Umbilical cord (tissue), 2 donors: ENCODE data around the gene HOXD8. TPM values are rescaled to one million over a fixed set of nuclear protein-coding genes. Genes with fewer than 3 reads are reported as not detected.

ENCODE experiments used
- DNase-seq: peaks from one replicate; pipeline ENCODE4 v3.0.0-alpha.2; 2015; ENCODE audit warnings: low spot score
- total RNA-seq: library from RNA; depleted of rRNA; stranded (reverse); fragments of >200 nt; gene quantifications from one replicate; pipeline ENCODE4 v1.2.3, GENCODE V29; 2014; ENCODE audit warnings: low replicate concordance; ENCODE audit not compliant: insufficient read depth

HOXD8 gene
- total RNA-seq, 1 donor from 2014 or later: 8.7 TPM

DNA sequence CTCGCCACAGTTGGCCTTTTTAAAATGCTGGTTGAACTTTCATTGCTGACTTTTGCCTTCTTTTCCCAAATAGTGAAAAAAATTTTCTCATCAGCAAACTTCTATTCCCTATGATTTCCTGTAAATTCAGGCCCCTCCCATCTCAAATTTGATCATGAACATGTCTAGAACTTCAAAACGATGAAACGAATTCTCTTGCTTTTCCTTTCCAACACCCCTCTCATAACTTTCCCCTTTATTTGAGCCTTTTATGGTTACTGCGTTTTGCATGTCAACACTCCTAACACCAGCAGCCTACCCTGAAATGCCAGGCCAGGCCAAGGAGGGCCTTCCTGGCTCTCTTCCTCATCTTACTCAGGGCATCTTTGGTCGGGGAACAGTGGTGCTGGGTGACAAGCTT is 38.6 kb upstream of the HOXD8 start:
- no peak for DNase-seq

DNA sequence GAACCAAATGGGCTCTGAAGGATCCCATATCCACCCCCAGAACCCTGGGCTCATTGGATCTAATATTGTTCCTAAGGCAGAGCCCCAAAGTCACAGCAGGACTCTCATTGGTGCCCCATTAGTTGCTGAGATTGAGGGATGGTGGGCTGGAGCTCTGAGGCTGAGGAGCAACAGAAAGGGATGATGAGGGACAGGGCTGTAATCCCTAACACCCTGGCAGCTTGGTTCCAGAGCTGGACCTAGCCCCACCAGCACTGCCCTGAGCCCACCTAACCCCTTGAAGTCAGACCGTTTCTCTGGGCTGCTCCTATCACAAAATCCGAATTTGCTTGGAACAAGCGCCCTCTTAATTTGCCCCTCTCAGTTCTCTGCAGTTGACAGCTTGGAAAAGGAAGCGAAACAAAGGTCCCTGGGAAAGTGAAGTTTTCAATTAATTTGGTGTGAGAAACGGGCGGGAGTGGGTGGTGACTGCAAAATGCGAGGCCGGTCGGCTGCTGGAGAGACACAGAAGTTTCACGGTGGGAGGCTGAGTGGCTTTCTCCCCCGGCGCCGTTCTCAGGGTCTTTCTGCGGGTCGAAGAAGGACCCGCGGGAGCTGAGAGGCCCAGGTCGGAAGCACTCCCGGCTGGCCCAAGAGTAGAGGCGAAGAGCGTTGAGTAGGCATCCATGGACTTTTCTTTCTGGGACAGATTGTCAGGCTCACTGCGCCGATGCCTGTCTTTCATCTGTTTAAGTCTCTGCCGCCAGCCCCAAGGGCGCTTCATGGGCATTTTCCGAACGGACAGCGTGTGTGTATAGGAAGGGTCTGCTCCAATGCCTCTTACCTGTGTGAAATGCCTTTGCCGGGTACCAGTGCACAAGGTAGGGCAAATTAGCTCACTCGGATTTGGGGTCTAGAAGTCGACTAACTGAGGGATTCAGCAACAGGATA is 37.9 kb upstream of the HOXD8 start:
- no peak for DNase-seq

DNA sequence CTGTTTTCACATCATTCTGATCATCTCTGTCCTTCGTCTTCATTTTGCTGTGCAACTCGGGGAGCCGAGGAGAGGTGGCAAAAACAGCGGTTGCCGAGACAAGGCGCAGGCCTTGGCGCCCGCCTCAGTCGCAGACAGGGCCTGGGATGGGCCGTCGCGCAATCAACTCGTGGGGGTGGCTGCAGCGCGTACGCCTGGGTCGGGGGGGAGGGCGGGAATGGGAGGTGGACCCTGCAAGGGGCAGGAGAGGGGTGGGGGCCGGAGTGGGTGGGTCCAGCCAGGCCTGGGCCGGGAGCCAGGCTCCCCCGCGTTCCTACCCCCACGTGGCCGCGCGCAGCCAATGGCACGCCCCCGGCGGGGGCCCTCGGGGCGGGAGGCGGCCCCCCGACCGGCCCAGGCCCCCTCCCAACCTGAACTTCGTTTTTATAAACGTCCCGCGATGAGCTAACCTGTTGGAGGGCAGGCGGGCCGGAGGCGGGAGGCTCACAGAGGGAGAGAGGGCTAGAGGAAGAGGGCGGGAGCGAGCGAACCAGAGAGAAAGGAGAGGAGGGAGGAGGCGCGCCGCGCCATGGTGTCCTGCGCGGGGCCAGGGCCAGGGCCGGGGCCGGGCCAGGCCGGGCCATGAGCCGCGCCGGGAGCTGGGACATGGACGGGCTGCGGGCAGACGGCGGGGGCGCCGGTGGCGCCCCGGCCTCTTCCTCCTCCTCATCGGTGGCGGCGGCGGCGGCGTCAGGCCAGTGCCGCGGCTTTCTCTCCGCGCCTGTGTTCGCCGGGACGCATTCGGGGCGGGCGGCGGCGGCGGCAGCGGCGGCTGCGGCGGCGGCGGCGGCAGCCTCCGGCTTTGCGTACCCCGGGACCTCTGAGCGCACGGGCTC is 37.0 kb upstream of the HOXD8 start, which contains the start of gene HOXD13:
Gene HOXD13 (plus strand): TSS at position 452 of the 875 bp plus-strand sequence. CDS start 170 bp downstream, at position 622.
- peak; percentile 76 for DNase-seq

DNA sequence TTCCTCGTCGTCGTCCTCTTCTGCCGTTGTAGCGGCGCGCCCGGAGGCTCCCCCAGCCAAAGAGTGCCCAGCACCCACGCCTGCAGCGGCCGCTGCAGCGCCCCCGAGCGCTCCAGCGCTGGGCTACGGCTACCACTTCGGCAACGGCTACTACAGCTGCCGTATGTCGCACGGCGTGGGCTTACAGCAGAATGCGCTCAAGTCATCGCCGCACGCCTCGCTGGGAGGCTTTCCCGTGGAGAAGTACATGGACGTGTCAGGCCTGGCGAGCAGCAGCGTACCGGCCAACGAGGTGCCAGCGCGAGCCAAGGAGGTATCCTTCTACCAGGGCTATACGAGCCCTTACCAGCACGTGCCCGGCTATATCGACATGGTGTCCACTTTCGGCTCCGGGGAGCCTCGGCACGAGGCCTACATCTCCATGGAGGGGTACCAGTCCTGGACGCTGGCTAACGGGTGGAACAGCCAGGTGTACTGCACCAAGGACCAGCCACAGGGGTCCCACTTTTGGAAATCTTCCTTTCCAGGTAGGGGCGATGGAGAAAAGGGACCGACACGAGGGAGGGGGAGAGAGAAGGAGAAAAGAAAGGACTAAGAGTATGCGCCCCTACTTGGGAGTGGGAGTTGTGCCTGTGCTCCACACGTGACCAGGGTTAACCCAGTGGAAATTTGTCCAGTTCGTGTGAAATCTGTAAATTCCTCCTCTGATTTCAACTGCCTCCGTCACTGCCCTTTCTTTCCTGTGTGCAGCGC is 36.2 kb upstream of the HOXD8 start:
- DNase-seq: no peak

DNA sequence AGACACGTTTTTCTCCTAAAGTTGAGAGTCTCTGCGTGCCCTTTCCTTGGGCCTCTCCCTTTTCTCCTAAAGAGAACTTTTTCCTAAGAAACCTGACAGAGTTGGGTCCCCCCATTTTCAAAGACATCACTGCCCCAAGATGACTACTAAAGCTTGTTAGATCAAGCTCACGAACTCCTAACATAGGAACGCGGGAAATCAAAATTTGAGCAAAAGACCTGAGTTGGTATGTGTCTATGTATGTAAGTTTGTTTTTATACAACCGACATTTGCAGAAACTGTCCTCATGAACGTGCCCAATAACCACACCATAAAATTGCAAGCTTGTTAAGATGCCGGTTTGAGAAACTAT is 35.6 kb upstream of the HOXD8 start:
- no peak for DNase-seq

DNA sequence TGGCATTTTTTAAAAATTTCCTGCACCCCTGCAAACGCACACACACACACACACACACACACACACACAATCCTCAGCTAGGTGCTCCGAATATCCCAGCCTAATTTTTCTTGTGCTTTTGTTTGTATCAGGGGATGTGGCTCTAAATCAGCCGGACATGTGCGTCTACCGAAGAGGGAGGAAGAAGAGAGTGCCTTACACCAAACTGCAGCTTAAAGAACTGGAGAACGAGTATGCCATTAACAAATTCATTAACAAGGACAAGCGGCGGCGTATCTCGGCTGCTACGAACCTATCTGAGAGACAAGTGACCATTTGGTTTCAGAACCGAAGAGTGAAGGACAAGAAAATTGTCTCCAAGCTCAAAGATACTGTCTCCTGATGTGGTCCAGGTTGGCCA is 35.2 kb upstream of the HOXD8 start:
- DNase-seq: no peak

DNA sequence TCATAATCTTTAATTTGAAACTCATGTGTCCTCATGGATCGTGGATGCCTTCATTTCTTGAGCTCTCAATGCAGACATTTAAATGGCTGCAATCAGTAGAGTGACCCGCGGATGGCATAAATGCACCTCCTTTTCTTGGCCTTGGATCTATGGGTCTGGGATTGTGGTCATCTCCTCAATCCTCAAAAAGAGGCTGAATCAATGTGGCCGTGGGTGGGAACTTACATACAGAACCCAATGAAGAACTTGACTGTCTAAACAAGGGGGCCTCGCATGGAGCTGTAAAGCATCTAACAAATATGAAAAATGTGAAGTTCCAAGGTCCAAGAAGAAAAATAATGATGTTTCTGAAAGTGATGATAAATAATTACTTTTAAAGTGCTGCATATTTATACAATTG is 34.1 kb upstream of the HOXD8 start:
- DNase-seq: no peak

DNA sequence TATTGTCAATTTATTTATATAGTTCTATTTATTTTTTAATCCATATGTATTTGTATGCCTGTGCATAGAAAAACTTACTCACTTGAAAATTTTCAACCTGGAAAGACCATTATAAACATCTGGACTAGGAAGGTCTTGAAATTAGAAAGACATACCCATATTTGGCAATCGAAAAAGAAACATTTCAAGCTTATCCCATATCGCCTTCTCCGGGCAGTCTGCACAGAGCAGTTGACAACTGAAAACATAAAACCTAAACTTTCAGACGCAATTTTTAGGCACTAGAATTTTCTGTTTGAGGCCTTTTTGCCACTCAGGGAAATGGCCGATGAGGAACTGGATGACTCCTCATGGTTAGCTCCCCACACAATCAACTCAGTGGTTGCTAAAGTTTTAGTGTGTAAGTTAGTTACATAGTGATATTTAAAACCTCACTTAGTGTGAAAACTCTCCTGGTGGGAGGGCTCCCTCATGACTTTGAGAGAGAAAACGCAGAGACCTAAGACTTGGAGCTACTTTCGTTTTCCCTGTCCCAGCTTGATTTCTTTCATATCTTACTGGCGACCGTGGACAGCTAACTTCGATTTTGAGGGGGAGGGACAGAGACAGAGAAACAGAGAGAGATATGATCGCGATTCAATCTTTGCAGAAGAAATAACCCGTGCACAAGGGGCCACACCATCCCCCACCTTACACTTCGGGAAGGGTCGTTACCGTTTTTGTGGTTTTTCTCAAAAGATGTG is 33.1 kb upstream of the HOXD8 start:
- DNase-seq: peak; percentile 38

DNA sequence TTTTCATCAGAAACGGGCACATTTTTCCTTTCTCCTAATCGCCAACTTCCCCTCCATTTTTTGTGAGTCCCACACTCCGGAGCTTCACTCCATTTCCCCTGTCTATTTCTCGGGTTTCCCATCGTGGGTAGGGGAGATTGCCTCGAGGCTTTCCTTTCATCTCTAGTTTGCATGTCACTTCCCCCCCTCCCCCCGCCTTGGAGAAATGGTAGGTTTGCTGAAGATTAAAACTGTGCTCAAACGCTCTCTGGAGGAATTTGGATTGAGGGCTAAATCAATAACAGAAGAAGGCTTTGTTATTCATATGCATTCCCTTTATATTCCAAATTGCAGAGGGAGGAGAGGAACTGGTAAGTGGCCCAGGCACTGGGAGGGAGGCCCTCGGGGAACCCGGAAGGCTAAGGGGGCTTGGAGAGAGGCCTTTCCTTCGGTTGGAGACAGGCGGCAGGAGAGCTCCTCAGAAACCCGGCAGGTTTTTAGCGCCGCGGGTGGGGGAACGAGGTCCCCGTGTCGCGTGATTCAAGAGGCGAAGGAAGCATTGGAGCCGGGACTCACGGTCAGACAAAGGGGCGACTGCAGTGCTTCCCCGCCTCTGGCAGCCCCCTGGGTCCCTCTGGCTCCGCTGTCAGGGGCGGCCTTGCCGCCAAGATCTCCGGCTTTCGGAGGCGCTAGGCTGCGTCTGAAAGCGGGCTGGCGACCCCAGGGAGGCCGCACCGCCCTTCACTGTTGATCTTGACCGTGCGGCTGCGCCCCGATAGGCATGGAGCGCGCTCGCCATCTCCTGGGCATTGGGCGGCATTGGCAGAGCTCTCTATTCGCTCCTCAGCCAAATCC is 32.3 kb upstream of the HOXD8 start:
- peak; percentile 84 for DNase-seq

DNA sequence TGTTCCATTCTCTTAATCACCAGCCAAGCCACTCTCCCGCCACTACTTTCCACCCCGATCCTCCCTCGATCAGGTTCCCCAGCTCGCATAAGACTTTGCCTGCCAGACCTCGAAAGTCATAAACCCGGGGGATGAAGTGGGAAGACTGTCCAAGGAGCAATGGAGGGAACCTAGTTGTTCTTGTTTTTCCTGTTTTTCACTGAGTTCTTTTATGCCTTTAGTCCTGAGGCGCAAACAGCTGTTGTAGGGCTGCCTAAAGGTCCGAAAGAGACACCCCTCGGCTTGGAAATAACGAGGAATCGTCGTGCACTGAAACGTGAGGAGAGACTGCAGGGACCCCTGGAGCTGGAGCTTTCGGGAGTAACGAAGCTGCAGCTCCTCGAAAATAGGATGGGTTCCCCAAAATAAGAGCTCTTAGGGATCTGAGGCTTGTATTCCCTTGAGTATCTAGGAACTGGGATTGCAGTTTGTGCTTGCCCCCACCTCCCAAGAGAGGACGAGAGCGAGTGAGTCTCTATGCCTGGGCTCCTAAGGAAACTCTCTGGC is 31.6 kb upstream of the HOXD8 start:
- DNase-seq: no peak

DNA sequence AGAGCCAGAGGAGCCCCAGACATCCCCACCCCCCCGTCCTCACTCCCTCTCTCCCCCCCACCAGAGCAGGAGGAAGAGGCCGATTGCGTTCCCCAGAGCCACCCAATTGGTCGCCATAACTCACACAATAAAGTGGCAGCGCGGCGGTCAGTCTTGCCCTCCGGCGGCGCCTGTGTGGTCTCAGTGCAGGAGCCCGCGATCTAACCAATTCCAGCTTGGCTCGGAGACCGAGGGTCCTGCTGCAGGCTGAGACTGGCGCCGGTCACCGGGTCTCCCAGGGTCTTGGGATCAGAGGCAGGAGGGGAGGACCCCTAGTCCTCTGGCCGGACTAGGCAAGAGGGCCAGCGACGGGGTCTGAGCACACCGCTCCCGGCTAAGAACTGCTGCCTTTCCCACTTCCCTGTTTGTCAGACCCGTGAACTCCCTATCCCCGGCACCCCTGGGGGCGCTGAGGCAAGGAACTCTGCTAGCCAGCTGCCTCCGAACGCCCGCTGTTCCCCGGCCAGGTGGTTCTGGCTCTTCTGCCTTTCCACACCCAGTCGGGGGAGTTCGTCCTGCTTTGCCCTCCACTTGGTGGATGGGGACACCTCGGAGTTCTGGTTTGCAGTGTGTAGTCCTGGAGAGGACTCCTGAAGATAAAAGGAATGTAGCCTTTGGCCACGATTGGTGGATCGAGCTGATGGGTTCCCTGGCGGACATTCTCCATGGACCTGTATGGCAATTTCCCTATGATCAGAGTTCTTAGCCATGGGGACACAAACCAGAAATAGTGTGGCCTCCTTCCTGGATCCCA is 30.9 kb upstream of the HOXD8 start:
- no peak for DNase-seq

DNA sequence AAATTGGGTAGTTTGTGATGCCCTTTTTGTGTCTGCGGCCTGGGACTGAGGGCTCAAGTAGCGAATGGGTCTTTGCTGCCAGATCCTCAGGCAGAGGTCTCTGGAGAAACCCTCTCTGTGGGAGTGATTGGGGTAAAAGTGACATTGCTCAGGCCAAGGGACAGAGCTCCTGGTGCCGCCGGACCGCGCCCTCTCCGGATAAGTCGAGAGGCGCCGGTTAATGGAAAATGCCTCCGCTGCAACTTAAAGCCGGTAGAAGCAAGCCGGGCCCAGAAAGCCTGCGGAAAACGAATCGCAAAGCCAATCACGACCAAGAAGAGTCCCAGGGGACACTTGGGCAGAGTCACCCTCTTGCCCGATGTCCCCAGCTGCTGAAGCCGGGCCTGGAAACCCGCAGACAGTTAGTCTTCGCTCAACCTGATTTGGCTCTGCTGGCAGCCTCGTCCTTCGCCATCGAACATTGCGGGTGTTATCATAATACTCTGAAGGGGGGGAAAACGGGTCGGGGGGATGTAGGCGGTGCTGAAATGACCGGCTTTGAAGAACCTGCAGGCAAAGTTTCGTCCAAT is 30.3 kb upstream of the HOXD8 start:
- no peak for DNase-seq

DNA sequence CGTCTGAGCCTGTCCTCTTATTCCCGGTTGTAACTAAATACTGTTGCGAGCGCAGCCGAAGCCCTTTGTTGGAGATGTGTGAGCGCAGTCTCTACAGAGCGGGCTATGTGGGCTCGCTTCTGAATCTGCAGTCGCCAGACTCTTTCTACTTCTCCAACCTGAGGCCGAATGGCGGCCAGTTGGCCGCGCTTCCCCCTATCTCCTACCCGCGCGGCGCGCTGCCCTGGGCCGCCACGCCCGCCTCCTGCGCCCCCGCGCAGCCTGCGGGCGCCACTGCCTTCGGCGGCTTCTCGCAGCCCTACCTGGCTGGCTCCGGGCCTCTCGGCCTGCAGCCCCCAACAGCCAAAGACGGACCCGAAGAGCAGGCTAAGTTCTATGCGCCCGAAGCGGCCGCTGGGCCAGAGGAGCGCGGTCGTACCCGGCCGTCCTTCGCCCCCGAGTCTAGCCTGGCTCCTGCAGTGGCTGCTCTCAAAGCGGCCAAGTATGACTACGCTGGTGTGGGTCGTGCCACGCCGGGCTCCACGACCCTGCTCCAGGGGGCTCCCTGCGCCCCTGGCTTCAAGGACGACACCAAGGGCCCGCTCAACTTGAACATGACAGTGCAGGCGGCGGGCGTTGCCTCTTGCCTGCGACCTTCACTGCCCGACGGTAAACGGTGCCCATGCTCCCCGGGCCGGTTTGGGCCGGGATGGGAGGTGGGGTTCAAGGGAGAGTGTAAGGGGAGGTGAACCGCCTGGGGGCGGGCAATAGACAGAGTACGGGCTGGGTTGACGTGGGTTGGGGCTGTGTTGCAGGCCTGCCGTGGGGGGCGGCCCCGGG is 29.6 kb upstream of the HOXD8 start, which contains the start of gene HOXD12:
Gene HOXD12 (plus strand): TSS at position 68 of the 819 bp plus-strand sequence. CDS start 7 bp downstream, at position 75.
- no peak for DNase-seq

DNA sequence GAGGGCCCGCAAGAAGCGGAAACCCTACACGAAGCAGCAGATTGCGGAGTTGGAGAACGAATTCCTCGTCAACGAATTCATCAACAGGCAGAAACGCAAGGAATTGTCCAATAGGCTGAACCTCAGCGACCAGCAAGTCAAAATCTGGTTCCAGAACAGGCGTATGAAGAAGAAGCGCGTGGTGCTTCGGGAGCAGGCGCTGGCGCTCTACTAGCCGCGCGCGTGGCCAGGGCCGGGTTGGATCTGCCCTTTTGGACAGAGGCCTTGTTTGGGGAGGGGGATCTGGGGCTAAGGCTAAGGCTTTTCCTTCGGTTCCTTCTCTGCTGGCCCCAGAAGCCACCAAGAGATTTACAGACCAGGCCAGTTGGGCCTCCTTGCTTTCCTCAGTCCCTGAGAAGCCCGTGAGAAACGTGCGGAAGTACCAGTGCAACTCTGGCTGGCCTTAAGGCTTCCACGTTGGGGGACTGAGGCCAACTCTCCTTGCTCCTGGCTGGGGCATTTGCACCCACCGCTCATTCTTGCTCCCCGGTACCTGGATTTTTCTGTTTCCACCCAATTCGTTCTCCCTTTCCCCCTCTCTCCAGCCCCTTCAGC is 28.9 kb upstream of the HOXD8 start:
- no peak for DNase-seq

DNA sequence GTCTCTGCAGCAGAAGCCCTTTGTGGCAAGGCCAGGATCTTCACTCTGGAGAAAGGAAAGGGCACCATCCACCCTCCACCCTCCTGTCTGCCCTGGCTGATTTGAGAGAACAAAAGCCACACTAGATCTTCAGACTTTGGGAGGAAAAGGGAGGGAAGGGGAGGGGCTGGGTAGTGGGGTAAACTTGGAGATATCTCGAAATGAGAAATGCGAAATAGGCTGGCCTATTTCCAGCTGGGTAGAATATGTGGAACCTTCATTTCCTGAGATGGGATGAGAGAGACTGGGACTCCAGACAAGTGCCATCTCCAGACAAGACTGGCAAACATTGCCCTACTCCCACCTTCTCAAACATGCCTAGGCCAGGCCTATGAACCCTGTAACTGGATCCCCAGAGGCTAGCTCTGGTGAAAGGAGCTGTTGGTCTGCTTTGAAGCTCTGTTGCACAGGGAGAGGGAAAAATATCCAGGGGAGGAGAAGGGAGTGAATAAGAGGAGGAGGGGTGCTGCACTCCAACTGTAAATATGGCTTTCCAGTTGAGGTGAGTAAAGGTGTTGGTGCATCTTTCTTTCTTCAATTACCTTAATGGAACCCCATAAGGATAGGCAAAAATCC is 28.2 kb upstream of the HOXD8 start:
- no peak for DNase-seq

DNA sequence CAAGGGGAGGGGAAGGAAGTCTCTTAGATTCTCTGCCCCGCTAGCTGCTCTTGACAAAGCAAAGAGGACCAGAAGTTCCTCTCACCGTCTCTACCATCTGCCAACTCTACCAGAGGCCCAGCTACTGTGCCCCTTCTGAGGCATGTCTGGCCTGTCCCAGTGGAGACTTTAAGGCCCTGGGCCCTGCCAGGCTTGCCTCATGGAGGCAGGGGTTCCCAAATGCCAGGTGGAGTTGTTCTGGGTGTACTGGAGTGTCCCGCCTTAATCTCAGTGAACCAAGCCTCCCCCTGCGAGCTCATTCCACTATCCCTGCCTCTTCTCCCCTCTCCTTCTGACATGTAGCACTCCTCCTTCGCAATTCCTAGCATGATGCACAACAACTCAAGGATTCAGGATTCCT is 27.7 kb upstream of the HOXD8 start:
- DNase-seq: no peak
